Lower lobe of right lung (tissue), 2 donors: ENCODE measurements around the gene C2orf78. TPM values are rescaled to one million over a fixed set of nuclear protein-coding genes. Genes with fewer than 3 reads are reported as not detected.

ENCODE experiments used
- ATAC-seq, 2 donors: fragments of 200-7000 bp; cut with Tn5 transposase; one replicate each; pipeline ENCODE4 v1.9.1; 2020 to 2022; ENCODE audit warnings: mild to moderate bottlenecking in 2 of 2, moderate library complexity in 2 of 2
- DNase-seq: peaks from one replicate; pipeline ENCODE4 v3.0.0-alpha.2; 2020
- H3K27ac ChIP-seq: fragments of 200-600 bp; one replicate; pipeline ENCODE4 v1.8.0; 2022
- H3K27me3 ChIP-seq: fragments of 200-600 bp; one replicate; pipeline ENCODE4 v1.8.0; 2022; ENCODE audit warnings: low read depth
- H3K36me3 ChIP-seq: fragments of 200-600 bp; one replicate; pipeline ENCODE4 v1.8.0; 2022; ENCODE audit warnings: mild to moderate bottlenecking
- H3K4me1 ChIP-seq: fragments of 200-600 bp; one replicate; pipeline ENCODE4 v1.8.0; 2022
- H3K4me3 ChIP-seq: fragments of 200-600 bp; one replicate; pipeline ENCODE4 v1.8.0; 2022; ENCODE audit warnings: mild to moderate bottlenecking
- H3K9me3 ChIP-seq: fragments of 200-600 bp; one replicate; pipeline ENCODE4 v1.8.0; 2022
- intact Hi-C: fragments of 100-400 bp; cut with DNase I; formaldehyde crosslinking; loops from one replicate; pipeline ENCODE4 v1.11.0; 2022
- total RNA-seq: library from RNA; stranded (reverse); fragmentation: NEBNext Ultra II Directional; extraction: Animal tissue kit (Norgen Biotek cat#: 25700); gene quantifications from one replicate; pipeline ENCODE4 v1.2.1, GENCODE V29; 2021
- TF ChIP-seq, protein P1 (sequence below): fragments of 200-600 bp; IDR thresholded peaks from one replicate; pipeline ENCODE4 v1.8.0; 2022; ENCODE audit warnings: antibody characterized with exemption, mild to moderate bottlenecking
- donor health status: DM: no; HTN: yes; CAD: no; lungs with severe emphysema.

The C2orf78 gene
- total RNA-seq, 1 donor from 2014 or later, result not detected

DNA sequence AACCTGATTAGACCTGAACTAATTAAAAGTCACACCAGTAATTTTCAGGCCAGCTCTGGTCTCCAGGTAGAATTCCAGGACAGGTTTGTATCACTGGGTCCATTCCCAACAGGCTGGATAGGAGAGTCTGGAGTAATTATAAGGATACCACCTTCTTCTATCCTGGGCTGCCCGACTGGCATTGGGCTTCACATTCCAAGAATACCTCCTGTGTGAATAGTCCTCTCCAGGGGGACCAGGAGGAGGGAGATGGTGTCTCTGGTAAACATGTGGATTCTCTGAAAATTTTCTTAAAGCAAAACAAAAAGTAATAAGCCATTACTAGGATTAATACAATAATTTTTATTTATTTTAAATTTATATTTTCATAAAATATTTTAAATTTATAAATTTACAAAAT is 21.4 kb upstream of the C2orf78 start:
- H3K4me3 ChIP-seq, result no peak overlapping the region
- intact Hi-C loops, result no loop called here
- DNase-seq (no peak), ATAC-seq (no peak)
- TF ChIP-seq, protein P1, sequence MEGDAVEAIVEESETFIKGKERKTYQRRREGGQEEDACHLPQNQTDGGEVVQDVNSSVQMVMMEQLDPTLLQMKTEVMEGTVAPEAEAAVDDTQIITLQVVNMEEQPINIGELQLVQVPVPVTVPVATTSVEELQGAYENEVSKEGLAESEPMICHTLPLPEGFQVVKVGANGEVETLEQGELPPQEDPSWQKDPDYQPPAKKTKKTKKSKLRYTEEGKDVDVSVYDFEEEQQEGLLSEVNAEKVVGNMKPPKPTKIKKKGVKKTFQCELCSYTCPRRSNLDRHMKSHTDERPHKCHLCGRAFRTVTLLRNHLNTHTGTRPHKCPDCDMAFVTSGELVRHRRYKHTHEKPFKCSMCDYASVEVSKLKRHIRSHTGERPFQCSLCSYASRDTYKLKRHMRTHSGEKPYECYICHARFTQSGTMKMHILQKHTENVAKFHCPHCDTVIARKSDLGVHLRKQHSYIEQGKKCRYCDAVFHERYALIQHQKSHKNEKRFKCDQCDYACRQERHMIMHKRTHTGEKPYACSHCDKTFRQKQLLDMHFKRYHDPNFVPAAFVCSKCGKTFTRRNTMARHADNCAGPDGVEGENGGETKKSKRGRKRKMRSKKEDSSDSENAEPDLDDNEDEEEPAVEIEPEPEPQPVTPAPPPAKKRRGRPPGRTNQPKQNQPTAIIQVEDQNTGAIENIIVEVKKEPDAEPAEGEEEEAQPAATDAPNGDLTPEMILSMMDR, result no peak
- H3K27me3 ChIP-seq, result no peaks in the 10 kb centered on the region
- no peak overlapping the region for H3K27ac ChIP-seq
- H3K4me1 ChIP-seq, result peaks cover 13% of the 10 kb centered on the region
- H3K9me3 ChIP-seq, result no peaks in the 10 kb centered on the region
- peaks cover 96% of the 10 kb centered on the region for H3K36me3 ChIP-seq

DNA sequence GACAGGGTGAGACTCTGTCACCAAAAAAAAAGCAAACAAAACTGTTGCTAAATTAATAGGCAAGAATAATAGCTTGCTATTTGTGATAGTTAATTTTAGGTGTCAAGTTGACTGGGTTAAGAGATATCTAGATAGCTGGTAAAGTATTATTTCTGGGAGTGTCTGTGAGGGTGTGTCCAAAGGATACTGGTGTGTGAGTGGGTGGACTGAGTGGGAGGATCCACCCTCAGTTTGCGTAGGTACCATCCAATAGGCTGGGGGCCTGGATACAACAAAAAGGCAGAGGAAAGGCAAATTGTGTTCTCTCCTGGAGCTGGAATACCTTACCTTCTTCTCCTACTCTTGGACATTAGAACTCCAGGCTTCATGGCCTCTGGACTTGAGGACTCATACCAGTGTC is 19.0 kb upstream of the C2orf78 start:
- no peak for DNase-seq
- Histone ChIP-seq H3K36me3 (peaks cover 96% of the 10 kb centered on the region), H3K4me1 (peaks cover 2% of the 10 kb centered on the region), H3K4me3 (no peak overlapping the region), H3K27me3 (no peaks in the 10 kb centered on the region), H3K27ac (no peak overlapping the region), H3K9me3 (no peaks in the 10 kb centered on the region)
- TF ChIP-seq, protein P1, result no peak
- ATAC-seq, result no peak
- intact Hi-C loops, result no loop called here

DNA sequence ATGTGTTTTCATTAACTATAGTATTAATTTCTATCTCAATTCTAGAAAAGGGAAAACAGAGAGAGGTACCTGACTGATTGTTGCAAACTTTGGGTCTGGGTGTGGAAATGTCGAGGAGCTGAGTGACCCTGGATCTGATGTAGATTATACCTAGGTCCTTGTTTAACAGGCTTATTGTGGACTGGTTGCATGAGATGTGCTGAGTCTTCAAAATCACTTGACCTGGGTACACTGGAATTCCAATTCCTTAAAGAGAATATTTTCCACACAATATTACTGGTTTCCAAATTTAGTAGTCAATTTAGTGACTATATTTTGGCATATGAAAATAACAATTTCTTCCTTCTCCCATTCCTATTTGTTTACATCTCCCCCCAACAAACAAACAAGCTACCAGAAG is 17.6 kb upstream of the C2orf78 start:
- TF ChIP-seq, protein P1, result no peak
- H3K36me3 ChIP-seq, result peaks cover 95% of the 10 kb centered on the region

DNA sequence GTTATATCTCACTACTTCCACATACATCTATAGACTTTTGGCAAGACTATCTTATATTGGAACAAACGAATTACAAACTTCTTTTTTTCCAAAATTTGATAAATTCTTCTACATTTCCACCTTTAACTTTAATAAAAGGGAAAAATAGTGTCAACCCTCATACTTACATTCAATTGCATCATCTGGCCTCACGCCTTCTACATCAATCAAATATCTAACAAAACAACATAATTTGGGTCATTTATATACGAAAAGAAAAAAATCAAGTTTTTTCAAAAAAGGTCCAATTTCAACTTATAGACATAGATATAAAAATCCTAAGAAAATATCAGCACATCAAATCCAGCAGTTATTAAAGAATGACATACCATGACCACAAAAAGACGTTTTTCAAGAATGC is 17.0 kb upstream of the C2orf78 start:
- intact Hi-C loops, result no loop called here
- no peak overlapping the region for H3K4me3 ChIP-seq
- peaks cover 94% of the 10 kb centered on the region for H3K36me3 ChIP-seq
- ATAC-seq (no peak), DNase-seq (no peak)
- H3K27ac ChIP-seq, result no peak overlapping the region
- H3K27me3 ChIP-seq, result no peaks in the 10 kb centered on the region
- H3K4me1 ChIP-seq, result no peaks in the 10 kb centered on the region
- TF ChIP-seq, protein P1, result no peak
- no peaks in the 10 kb centered on the region for H3K9me3 ChIP-seq

More for the DNA sequence above, 17.6 kb upstream of the C2orf78 start:
- H3K27ac ChIP-seq, result no peak overlapping the region
- no peaks in the 10 kb centered on the region for H3K27me3 ChIP-seq
- no peaks in the 10 kb centered on the region for H3K4me1 ChIP-seq
- intact Hi-C loops, result no loop called here
- DNase-seq (no peak), ATAC-seq (no peak)
- no peak overlapping the region for H3K4me3 ChIP-seq
- no peaks in the 10 kb centered on the region for H3K9me3 ChIP-seq

DNA sequence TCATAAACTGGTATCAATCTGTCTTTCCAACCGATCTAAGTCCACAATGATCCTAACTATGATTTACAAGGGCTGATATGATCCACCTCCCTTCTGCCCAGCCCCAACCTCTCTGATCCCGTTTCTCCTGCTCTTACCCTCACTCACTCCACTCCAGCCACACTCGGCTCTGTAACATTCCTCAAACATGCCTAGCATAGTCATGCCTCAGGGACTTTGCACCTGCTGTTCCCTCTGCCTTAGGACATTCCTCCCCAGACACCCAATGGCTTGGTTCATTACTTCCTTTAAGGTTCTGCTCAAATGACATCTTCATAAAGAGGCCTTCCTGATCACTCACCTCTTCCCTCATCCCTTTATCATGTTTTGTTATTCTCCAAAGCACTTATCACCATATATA is 13.3 kb upstream of the C2orf78 start:
- Histone ChIP-seq H3K36me3 (peaks cover 92% of the 10 kb centered on the region), H3K27ac (no peak overlapping the region), H3K4me3 (no peak overlapping the region), H3K4me1 (no peaks in the 10 kb centered on the region), H3K27me3 (no peaks in the 10 kb centered on the region), H3K9me3 (no peaks in the 10 kb centered on the region)
- TF ChIP-seq, protein P1, result no peak
- DNase-seq (no peak), ATAC-seq (no peak)
- intact Hi-C loops, result no loop called here

DNA sequence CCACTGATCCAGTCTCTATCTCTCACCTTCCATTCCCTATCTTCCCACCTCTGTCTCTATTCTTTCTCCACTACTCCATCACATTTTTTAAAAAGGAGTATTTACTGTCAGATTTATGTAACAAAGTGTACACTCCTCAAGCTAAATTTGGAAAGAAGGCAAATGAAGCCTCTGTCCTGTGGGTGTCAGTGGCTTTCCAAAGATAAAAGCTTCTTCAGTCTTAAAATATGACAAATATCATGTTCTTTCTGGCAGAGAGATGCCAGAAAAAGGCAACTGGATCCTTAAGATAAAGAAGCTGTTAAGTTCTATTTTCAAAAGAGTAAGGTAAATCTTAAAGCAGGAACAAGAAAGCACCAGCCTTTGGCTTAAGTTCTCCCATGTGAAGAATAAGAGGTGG is 11.2 kb upstream of the C2orf78 start:
- Histone ChIP-seq H3K4me1 (peaks cover 13% of the 10 kb centered on the region), H3K27me3 (no peaks in the 10 kb centered on the region), H3K9me3 (no peaks in the 10 kb centered on the region), H3K36me3 (peaks cover 94% of the 10 kb centered on the region), H3K27ac (no peak overlapping the region), H3K4me3 (no peak overlapping the region)
- DNase-seq (no peak), ATAC-seq (no peak)
- intact Hi-C loops, result no loop called here
- TF ChIP-seq, protein P1, result no peak
